H9 (cell line): ENCODE results near the gene MAP3K7. TPM values are rescaled to one million over a fixed set of nuclear protein-coding genes. Genes with fewer than 3 reads are reported as not detected.

ENCODE experiments used
- DNase-seq: peaks from one replicate; pipeline ENCODE4 v3.0.0-alpha.2; 2017
- H2AFZ ChIP-seq: one replicate; pipeline ENCODE4 v1.6.1; 2013; ENCODE audit warnings: mild to moderate bottlenecking, low read length, control low read depth, moderate library complexity
- H2AK5ac ChIP-seq: 2 replicates; pipeline ENCODE4 v1.6.1; 2013; ENCODE audit warnings: low read length, control low read depth, mixed read lengths; ENCODE audit not compliant: insufficient read length
- H2BK120ac ChIP-seq: one replicate; pipeline ENCODE4 v1.6.1; 2013; ENCODE audit warnings: low read depth, mild to moderate bottlenecking, low read length, control low read depth, inconsistent platforms; ENCODE audit not compliant: poor library complexity, severe bottlenecking
- H2BK12ac ChIP-seq: 2 replicates; pipeline ENCODE4 v1.6.1; 2013; ENCODE audit warnings: low read length, control low read depth, mixed read lengths, low read depth; ENCODE audit not compliant: insufficient read length
- H2BK15ac ChIP-seq: 2 replicates; pipeline ENCODE4 v1.6.1; 2013; ENCODE audit warnings: low read depth, low read length, control low read depth
- H2BK20ac ChIP-seq: one replicate; pipeline ENCODE4 v1.6.1; 2013; ENCODE audit warnings: low read depth, mild to moderate bottlenecking, low read length, control low read depth, inconsistent platforms; ENCODE audit not compliant: poor library complexity, severe bottlenecking
- H2BK5ac ChIP-seq: 2 replicates; pipeline ENCODE4 v1.6.1; 2013; ENCODE audit warnings: low read length, control low read depth, mixed read lengths; ENCODE audit not compliant: insufficient read length
- H3K14ac ChIP-seq: 2 replicates; pipeline ENCODE4 v1.6.1; 2013; ENCODE audit warnings: low read length, control low read depth; ENCODE audit not compliant: insufficient read depth
- H3K18ac ChIP-seq: 2 replicates; pipeline ENCODE4 v1.6.1; 2013; ENCODE audit warnings: low read depth, mild to moderate bottlenecking, mixed read lengths, low read length, control low read depth; ENCODE audit not compliant: insufficient read length
- H3K23ac ChIP-seq: 2 replicates; pipeline ENCODE4 v1.6.1; 2013; ENCODE audit warnings: low read length, control low read depth, mixed read lengths, low read depth; ENCODE audit not compliant: insufficient read length
- H3K23me2 ChIP-seq: 2 replicates; pipeline ENCODE4 v1.6.1; 2013; ENCODE audit warnings: low read depth, mild to moderate bottlenecking, mixed read lengths, low read length, control low read depth; ENCODE audit not compliant: insufficient read length, poor library complexity, severe bottlenecking
- H3K27ac ChIP-seq: 2 replicates; pipeline ENCODE4 v1.5.1; 2013; ENCODE audit warnings: low read length, control low read depth, mixed read lengths, low read depth; ENCODE audit not compliant: insufficient read length
- H3K27me3 ChIP-seq: 2 replicates; pipeline ENCODE4 v1.6.1; 2013; ENCODE audit warnings: low read length, control low read depth, inconsistent platforms; ENCODE audit not compliant: insufficient read depth
- H3K4ac ChIP-seq: 2 replicates; pipeline ENCODE4 v1.6.1; 2013; ENCODE audit warnings: low read depth, mild to moderate bottlenecking, control low read depth, inconsistent platforms, low read length, moderate library complexity
- H3K4me1 ChIP-seq: 2 replicates; pipeline ENCODE4 v1.6.1; 2013; ENCODE audit warnings: low read length, control low read depth, inconsistent platforms; ENCODE audit not compliant: insufficient read depth
- H3K4me2 ChIP-seq: 2 replicates; pipeline ENCODE4 v1.6.1; 2013; ENCODE audit warnings: low read length, control low read depth, mixed read lengths; ENCODE audit not compliant: insufficient read length, insufficient read depth
- H3K56ac ChIP-seq: 2 replicates; pipeline ENCODE4 v1.6.1; 2013; ENCODE audit warnings: low read depth, mild to moderate bottlenecking, mixed read lengths, low read length, control low read depth; ENCODE audit not compliant: insufficient read length
- H3K79me1 ChIP-seq: 2 replicates; pipeline ENCODE4 v1.6.1; 2013; ENCODE audit warnings: low read depth, mild to moderate bottlenecking, moderate library complexity, low read length, control low read depth, inconsistent platforms; ENCODE audit not compliant: insufficient read depth, poor library complexity, severe bottlenecking
- H3K79me2 ChIP-seq: 2 replicates; pipeline ENCODE4 v1.6.1; 2013; ENCODE audit warnings: low read length, control low read depth, inconsistent platforms; ENCODE audit not compliant: insufficient read depth
- H3K9ac ChIP-seq: 2 replicates; pipeline ENCODE4 v1.6.1; 2013; ENCODE audit warnings: low read length, control low read depth, mixed read lengths; ENCODE audit not compliant: insufficient read length; ENCODE audit errors: extremely low read depth
- H3K9me3 ChIP-seq: one replicate; pipeline ENCODE4 v1.6.1; 2013; ENCODE audit warnings: low read depth, low read length, inconsistent platforms; ENCODE audit not compliant: control insufficient read depth
- H3T11ph ChIP-seq: one replicate; pipeline ENCODE4 v1.6.1; 2013; ENCODE audit warnings: mild to moderate bottlenecking, low read length, control low read depth, inconsistent platforms
- H4K20me1 ChIP-seq: one replicate; pipeline ENCODE4 v1.6.1; 2013; ENCODE audit not compliant: control insufficient read depth, insufficient read length, insufficient read depth
- H4K5ac ChIP-seq: 2 replicates; pipeline ENCODE4 v1.6.1; 2013; ENCODE audit warnings: low read depth, mild to moderate bottlenecking, mixed read lengths, low read length, control low read depth; ENCODE audit not compliant: insufficient read length
- H4K8ac ChIP-seq: replicated peaks from 2 replicates; pipeline ENCODE4 v1.6.1; 2013; ENCODE audit warnings: low read length, control low read depth, mixed read lengths, low read depth; ENCODE audit not compliant: insufficient read length
- H4K91ac ChIP-seq: 2 replicates; pipeline ENCODE4 v1.6.1; 2013; ENCODE audit warnings: low read depth, mild to moderate bottlenecking, moderate library complexity, mixed read lengths, low read length, control low read depth; ENCODE audit not compliant: insufficient read length
- H3K27ac Mint-ChIP-seq, 3 experiments: 2 replicates in 2 of 3; 3 replicates in 1 of 3; pipeline ENCODE4 v1.8.0; 2020 to 2021; ENCODE audit warnings: mixed read lengths in 3 of 3, mild to moderate bottlenecking in 1 of 3, moderate library complexity in 1 of 3
- H3K27me3 Mint-ChIP-seq: 2 replicates; pipeline ENCODE4 v1.8.0; 2021; ENCODE audit warnings: low read depth, mild to moderate bottlenecking, moderate library complexity, mixed read lengths
- H3K36me3 Mint-ChIP-seq, 3 experiments: 2 replicates in 2 of 3; 3 replicates in 1 of 3; pipeline ENCODE4 v1.8.0; 2020 to 2021; ENCODE audit warnings: low read depth in 3 of 3, mixed read lengths in 3 of 3; ENCODE audit not compliant: insufficient read depth in 1 of 3
- H3K4me1 Mint-ChIP-seq, 2 experiments: 2 replicates each; pipeline ENCODE4 v1.8.0; 2020; ENCODE audit warnings: mixed read lengths in 2 of 2
- H3K4me3 Mint-ChIP-seq, 2 experiments: 2 replicates in 1 of 2; 3 replicates in 1 of 2; pipeline ENCODE4 v1.8.0; 2020 to 2021; ENCODE audit warnings: mild to moderate bottlenecking in 2 of 2, mixed read lengths in 2 of 2, moderate library complexity in 1 of 2
- H3K9me3 Mint-ChIP-seq, 2 experiments: 2 replicates in 1 of 2; 3 replicates in 1 of 2; pipeline ENCODE4 v1.8.0; 2020; ENCODE audit warnings: mild to moderate bottlenecking in 2 of 2, mixed read lengths in 2 of 2, moderate library complexity in 1 of 2
- whole genome bisulfite sequencing: extraction: QIAGEN DNeasy Blood & Tissue Kit; methylation state at CpG from one replicate; pipeline ENCODE4 v1.1.7; 2013; ENCODE audit warnings: missing lambda C conversion rate, low lambda C conversion rate, mixed read lengths; ENCODE audit not compliant: insufficient read length; ENCODE audit errors: extremely low coverage; 5-methylcytosine and 5-hydroxymethylcytosine counted together
- total RNA-seq: library from RNA; stranded (reverse); gene quantifications from 2 replicates; pipeline ENCODE4 v1.2.1, GENCODE V29; 2021
- TF ChIP-seq, protein P1 (sequence below): fragments of 200-600 bp; sonication (generic); conservative IDR thresholded peaks from 3 replicates; pipeline ENCODE4 v1.8.0; 2021; ENCODE audit warnings: antibody characterized with exemption, mild to moderate bottlenecking

Gene MAP3K7
- total RNA-seq, 1 experiment from 2014 or later, result 31.3 TPM

DNA sequence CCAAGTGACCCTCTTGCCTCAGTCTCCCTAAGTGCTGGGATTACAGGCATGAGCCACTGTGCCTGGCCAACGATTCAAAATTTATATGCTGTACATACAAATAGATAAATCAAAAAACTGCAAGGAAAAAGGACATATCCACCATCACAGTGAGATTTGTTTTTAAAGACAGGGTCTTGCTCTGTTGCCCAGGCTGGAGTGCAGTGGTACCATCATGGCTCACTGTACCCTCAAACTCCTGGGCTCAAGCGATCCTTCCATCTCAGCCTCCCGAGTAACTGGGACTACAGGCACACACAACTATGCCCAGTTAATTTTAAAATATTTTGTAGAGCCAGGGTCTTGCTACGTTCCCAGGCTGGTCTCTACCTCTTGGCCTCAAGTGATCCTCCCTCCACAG, 61.5 kb downstream of the MAP3K7 start:
- Histone ChIP-seq H3K4me2 (no peak overlapping the region), H2BK15ac (no peak overlapping the region), H4K8ac (no peak overlapping the region), H2BK5ac (no peak overlapping the region), H4K91ac (no peak overlapping the region), H3K4ac (no peak overlapping the region), H3K9ac (no peak overlapping the region), H3K27me3 (no peaks in the 10 kb centered on the region), H3K79me1 (no peaks in the 10 kb centered on the region), H2AK5ac (no peak overlapping the region), H3T11ph (no peak overlapping the region), H2BK12ac (no peak overlapping the region), H2BK20ac (no peak overlapping the region), H3K14ac (no peak overlapping the region), H3K23ac (no peak overlapping the region), H3K79me2 (no peaks in the 10 kb centered on the region), H4K5ac (no peak overlapping the region), H3K56ac (no peak overlapping the region), H3K4me1 (no peaks in the 10 kb centered on the region; the same call in 1 of the 2 replicates), H3K9me3 (no peaks in the 10 kb centered on the region), H2AFZ (no peak overlapping the region), H4K20me1 (no peaks in the 10 kb centered on the region), H3K18ac (no peak overlapping the region), H2BK120ac (no peak overlapping the region), H3K23me2 (no peaks in the 10 kb centered on the region), H3K27ac (no peak overlapping the region)
- Mint-ChIP-seq H3K27ac (no peak overlapping the region; a peak in 1 of 7 replicates), H3K36me3 (peaks cover 2 to 26% (median 9%) of the 10 kb centered on the region in 3 experiments; a peak in 6 of 7 replicates), H3K9me3 (no peaks in the 10 kb centered on the region), H3K4me3 (no peak overlapping the region), H3K27me3 (no peaks in the 10 kb centered on the region), H3K4me1 (no peaks in the 10 kb centered on the region)
- DNase-seq, result no peak
- TF ChIP-seq, protein P1, sequence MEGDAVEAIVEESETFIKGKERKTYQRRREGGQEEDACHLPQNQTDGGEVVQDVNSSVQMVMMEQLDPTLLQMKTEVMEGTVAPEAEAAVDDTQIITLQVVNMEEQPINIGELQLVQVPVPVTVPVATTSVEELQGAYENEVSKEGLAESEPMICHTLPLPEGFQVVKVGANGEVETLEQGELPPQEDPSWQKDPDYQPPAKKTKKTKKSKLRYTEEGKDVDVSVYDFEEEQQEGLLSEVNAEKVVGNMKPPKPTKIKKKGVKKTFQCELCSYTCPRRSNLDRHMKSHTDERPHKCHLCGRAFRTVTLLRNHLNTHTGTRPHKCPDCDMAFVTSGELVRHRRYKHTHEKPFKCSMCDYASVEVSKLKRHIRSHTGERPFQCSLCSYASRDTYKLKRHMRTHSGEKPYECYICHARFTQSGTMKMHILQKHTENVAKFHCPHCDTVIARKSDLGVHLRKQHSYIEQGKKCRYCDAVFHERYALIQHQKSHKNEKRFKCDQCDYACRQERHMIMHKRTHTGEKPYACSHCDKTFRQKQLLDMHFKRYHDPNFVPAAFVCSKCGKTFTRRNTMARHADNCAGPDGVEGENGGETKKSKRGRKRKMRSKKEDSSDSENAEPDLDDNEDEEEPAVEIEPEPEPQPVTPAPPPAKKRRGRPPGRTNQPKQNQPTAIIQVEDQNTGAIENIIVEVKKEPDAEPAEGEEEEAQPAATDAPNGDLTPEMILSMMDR, result no peak
- WGBS, result no CpG with 5 or more reads among the region's 4 CpGs
